Calu3 (cell line): ENCODE data around the gene TRIM41. TPM values are rescaled to one million over a fixed set of nuclear protein-coding genes. Genes with fewer than 3 reads are reported as not detected.

ENCODE experiments used
- BruUV-seq: library from RNA; stranded (reverse); fragments of 400-500 nt; replicated peaks from 2 replicates; lab custom pipeline; 2021; lab: Mats Ljungman, UMichigan
- CTCF ChIA-PET: fragments of 300-600 bp; sonication (Branson Sonifier 250); formaldehyde crosslinking; loops from one replicate; lab custom pipeline; 2022; ENCODE audit warnings: antibody characterized with exemption; lab: Charles Lee
- DNase-seq: peaks from one replicate; pipeline ENCODE4 v3.0.0; 2022
- H3K27ac Mint-ChIP-seq: one replicate; pipeline ENCODE4 v1.8.0; 2022; ENCODE audit warnings: mixed read lengths; ENCODE audit not compliant: unreplicated experiment
- H3K27me3 Mint-ChIP-seq: one replicate; pipeline ENCODE4 v1.8.0; 2022; ENCODE audit warnings: mixed read lengths; ENCODE audit not compliant: unreplicated experiment
- H3K36me3 Mint-ChIP-seq: one replicate; pipeline ENCODE4 v1.8.0; 2022; ENCODE audit warnings: mild to moderate bottlenecking, moderate library complexity, mixed read lengths; ENCODE audit not compliant: insufficient read depth, unreplicated experiment
- H3K4me1 Mint-ChIP-seq: one replicate; pipeline ENCODE4 v1.8.0; 2022; ENCODE audit warnings: mild to moderate bottlenecking, low read depth, mixed read lengths; ENCODE audit not compliant: unreplicated experiment
- H3K4me3 Mint-ChIP-seq: one replicate; pipeline ENCODE4 v1.8.0; 2022; ENCODE audit warnings: mild to moderate bottlenecking, low read depth, moderate library complexity, mixed read lengths; ENCODE audit not compliant: unreplicated experiment
- H3K9me3 Mint-ChIP-seq: one replicate; pipeline ENCODE4 v1.8.0; 2022; ENCODE audit warnings: low read depth, mixed read lengths; ENCODE audit not compliant: unreplicated experiment
- CTCF ChIP-seq: fragments of 200-600 bp; IDR thresholded peaks from one replicate; pipeline ENCODE4 v1.8.0; 2022; ENCODE audit warnings: antibody characterized with exemption; ENCODE audit not compliant: unreplicated experiment
- intact Hi-C: fragments of 100-400 bp; cut with micrococcal nuclease; formaldehyde crosslinking; loops from one replicate; pipeline ENCODE4 v1.10.0; 2022; ENCODE audit not compliant: unreplicated experiment
- total RNA-seq: library from RNA; stranded (reverse); gene quantifications from 2 replicates; pipeline ENCODE4 v1.2.3, GENCODE V29; 2022

TRIM41 gene
- total RNA-seq, 1 experiment from 2014 or later, result 33.5 TPM

DNA sequence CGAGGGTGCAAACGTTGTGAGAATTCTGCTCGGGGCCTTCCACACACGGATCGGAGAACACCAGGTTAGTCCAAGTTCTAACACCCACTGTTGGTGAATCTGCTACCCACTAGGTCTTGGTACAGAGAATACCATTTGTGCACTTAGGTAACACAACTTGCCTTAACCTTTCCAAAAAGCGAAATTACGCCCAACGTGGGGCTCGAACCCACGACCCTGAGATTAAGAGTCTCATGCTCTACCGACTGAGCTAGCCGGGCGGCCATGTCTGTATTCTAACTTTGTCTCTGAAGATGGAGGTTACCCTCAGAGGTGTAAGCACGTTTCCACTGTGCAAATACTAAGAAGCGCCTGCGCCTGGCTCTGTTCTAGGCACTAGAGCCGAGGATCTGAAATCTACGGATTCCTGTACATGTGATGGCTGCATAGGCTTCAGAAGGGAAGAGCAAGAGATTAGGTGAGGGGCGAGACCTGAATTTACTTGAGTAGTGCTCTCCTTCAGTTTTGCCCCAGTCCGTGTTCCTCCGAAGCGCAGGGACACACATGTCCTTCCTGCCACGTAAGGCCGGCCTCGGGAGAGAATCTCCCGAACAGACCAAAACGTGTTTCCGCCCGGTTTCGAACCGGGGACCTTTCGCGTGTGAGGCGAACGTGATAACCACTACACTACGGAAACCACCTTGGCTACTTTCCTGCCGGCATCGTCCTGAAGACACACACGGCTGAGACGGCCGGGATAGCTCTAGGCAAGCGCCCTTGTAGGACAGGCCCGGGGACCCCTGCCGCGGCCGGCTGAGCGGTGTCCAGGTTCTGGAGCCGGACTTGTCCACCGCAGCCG lies 1.1 kb upstream of the TRIM41 start:
- intact Hi-C loops, result loop anchor here (1.0 to 2.0 kb wide), 2 partner anchors 23 to 34 kb away; no protein-coding TSS in a partner anchor
- Mint-ChIP-seq H3K4me1 (peaks cover 52% of the 10 kb centered on the region), H3K9me3 (no peaks in the 10 kb centered on the region), H3K27me3 (no peaks in the 10 kb centered on the region), H3K36me3 (peaks cover 74% of the 10 kb centered on the region), H3K27ac (peak overlapping the region; percentile 99), H3K4me3 (peak overlapping the region; percentile 90)
- no peak for TF ChIP-seq CTCF
- TSS peak; percentile 67 for BruUV-seq
- peak; percentile 98 for DNase-seq
- CTCF ChIA-PET, result interaction anchor here (0.6 to 1.3 kb wide), 4 partner anchors 15 to 40 kb away, joined by 3 to 6 read pairs (median 6); no protein-coding TSS in a partner anchor

GRCh38 chr5:181222630-181223057 lies 437 bp upstream of the TRIM41 start:
- Mint-ChIP-seq H3K9me3 (no peaks in the 10 kb centered on the region), H3K4me1 (peaks cover 48% of the 10 kb centered on the region), H3K36me3 (peaks cover 68% of the 10 kb centered on the region), H3K4me3 (peak overlapping the region; percentile 90), H3K27ac (peak overlapping the region; percentile 99), H3K27me3 (no peaks in the 10 kb centered on the region)
- no TSS peak for BruUV-seq
- DNase-seq, result no peak
- intact Hi-C loops, result loop anchor here (1.0 to 2.0 kb wide), 2 partner anchors 22 to 34 kb away; no protein-coding TSS in a partner anchor
- TF ChIP-seq CTCF, result no peak
- CTCF ChIA-PET, result interaction anchor here (0.6 to 1.3 kb wide), 3 partner anchors 15 to 40 kb away, joined by 5 to 6 read pairs (median 6); no protein-coding TSS in a partner anchor

GRCh38 chr5:181223729-181224389 lies 778 bp downstream of the TRIM41 start:
- intact Hi-C loops, result loop anchor here (2.0 kb wide), 1 partner anchor 21 kb away; no protein-coding TSS in a partner anchor
- no peaks in the 10 kb centered on the region for H3K9me3 Mint-ChIP-seq
- no peaks in the 10 kb centered on the region for H3K27me3 Mint-ChIP-seq
- BruUV-seq, result no TSS peak
- peak overlapping the region; percentile 99 for H3K27ac Mint-ChIP-seq
- H3K4me1 Mint-ChIP-seq, result peaks cover 44% of the 10 kb centered on the region
- CTCF ChIA-PET, result interaction anchor here (0.6 to 1.5 kb wide), 7 partner anchors 8 to 70 kb away, joined by 3 to 9 read pairs (median 3); no protein-coding TSS in a partner anchor
- TF ChIP-seq CTCF, result no peak
- H3K36me3 Mint-ChIP-seq, result peaks cover 57% of the 10 kb centered on the region
- H3K4me3 Mint-ChIP-seq, result peak overlapping the region; percentile 90
- peak; percentile 45 for DNase-seq
